Heart left ventricle (tissue), 16 donors: ENCODE data around the gene MORC1. TPM values are rescaled to one million over a fixed set of nuclear protein-coding genes. Genes with fewer than 3 reads are reported as not detected.

Experiments used
- ATAC-seq, 4 donors: fragments of 200-7000 bp; cut with Tn5 transposase; one replicate each; pipeline ENCODE4 v1.9.1; 2020 to 2022; ENCODE audit warnings: moderate library complexity in 4 of 4, mild to moderate bottlenecking in 3 of 4, moderate number of reproducible peaks in 1 of 4
- DNase-seq, 5 donors: peaks; one replicate each; pipeline ENCODE4 v3.0.0-alpha.2; 2020
- H3K27ac ChIP-seq, 12 donors: fragments of 200-600 bp; sonication (generic) in 4 of 12; one replicate each; pipeline versions ENCODE4 v1.5.0 to v1.8.0; 2016 to 2022; ENCODE audit warnings: mild to moderate bottlenecking in 2 of 12
- H3K27me3 ChIP-seq, 9 donors: fragments of 200-600 bp; sonication (generic) in 2 of 9; one replicate each; pipeline versions ENCODE4 v1.5.1 to v1.8.0; 2016 to 2022; ENCODE audit warnings: mild to moderate bottlenecking in 3 of 9
- H3K36me3 ChIP-seq, 9 donors: fragments of 200-600 bp; sonication (generic) in 2 of 9; one replicate each; pipeline versions ENCODE4 v1.5.0 to v1.8.0; 2018 to 2022; ENCODE audit warnings: mild to moderate bottlenecking in 2 of 9
- H3K4me1 ChIP-seq, 12 donors: fragments of 200-600 bp; sonication (generic) in 4 of 12; one replicate each; pipeline versions ENCODE4 v1.5.0 to v1.8.0; 2016 to 2022; ENCODE audit warnings: mild to moderate bottlenecking in 3 of 12
- H3K4me3 ChIP-seq, 12 donors: fragments of 200-600 bp; sonication (generic) in 4 of 12; one replicate each; pipeline versions ENCODE4 v1.5.0 to v1.8.0; 2017 to 2022; ENCODE audit warnings: mild to moderate bottlenecking in 9 of 12, moderate library complexity in 4 of 12
- H3K9me3 ChIP-seq, 12 donors: fragments of 200-600 bp; sonication (generic) in 4 of 12; one replicate each; pipeline versions ENCODE4 v1.5.0 to v1.8.0; 2016 to 2022; ENCODE audit warnings: mild to moderate bottlenecking in 1 of 12
- CTCF ChIP-seq, 12 donors: fragments of 200-600 bp; sonication (generic) in 4 of 12; IDR thresholded peaks; one replicate each; pipeline versions ENCODE4 v1.5.0 to v1.8.0; 2018 to 2022; ENCODE audit warnings: antibody characterized with exemption in 12 of 12, mild to moderate bottlenecking in 5 of 12
- POLR2A ChIP-seq, 2 donors: fragments of 450-650 bp; IDR thresholded peaks; one replicate each; pipeline ENCODE4 v1.6.1; 2017; ENCODE audit warnings: antibody characterized with exemption in 2 of 2, mild to moderate bottlenecking in 2 of 2, moderate library complexity in 2 of 2
- WGBS, 4 donors: extraction: QIAGEN DNeasy Blood & Tissue Kit in 2 of 4; methylation state at CpG; one replicate each; pipeline versions ENCODE4 v1.1.5 to v1.1.7; 2013 to 2018; 5-methylcytosine and 5-hydroxymethylcytosine counted together
- intact Hi-C, 10 donors: fragments of 100-400 bp; cut with DNase I; formaldehyde crosslinking; loops; one replicate each; pipeline versions ENCODE4 v1.11.1 to v1.14.2; 2022
- polyA plus RNA-seq, 2 donors: library from polyadenylated mRNA; stranded (reverse); fragments of 200-250 nt; gene quantifications; one replicate each; pipeline ENCODE4 v1.2.3, GENCODE V29; 2013
- total RNA-seq, 9 donors: library from RNA; depleted of rRNA in 2 of 9; stranded (reverse); fragments of >200 nt in 2 of 9; fragmentation: NEBNext Ultra II Directional in 3 of 9; extraction: Animal tissue kit (Norgen Biotek cat#: 25700) in 3 of 9; gene quantifications; one replicate each; pipeline versions ENCODE4 v1.1.0 to v1.2.4, GENCODE V29; 2016 to 2023
- donor health status: ischemic (EF 13 %, LVEDD 7.1; RV severe dilation, severe dysfunction).
- donor health status: healthy with polysubstance abuse.
- donor health status: DM: no; HTN: yes; CAD: no.
- donor health status: DM: no; HTN: no; CAD: no.
- donor health status: ischemic (EF 25% LVEDD 6.9; RV normal size, moderate dysfunction).
- donor health status: ischemic (EF 25% LVEDD 5.7; RV mildly dilated, moderate dysfunction).
- donor health status: healthy.
- donor health status: DM: yes; HTN: yes; CAD: no.
- donor health status: ischemic (EF 35%, LVEDD 5.7; RV mildly dilated, moderate dysfunction).
- donor health status: nonischemic (EF 11% LVEDD 7.7; RV severe dilation, severe dysfunction).
- donor health status: DM: yes; HTN: yes; CAD: no.
- donor health status: PGD.
- donor health status: ischemic (EF 29% LVEDD 5.4; RV normal size, mild dysfunction).
- donor health status: nonischemic (EF 23%, LVEDD 6.1; RV moderate dilation, normal function).

MORC1 gene
- total and polyA plus RNA-seq, 11 donors = not detected

DNA sequence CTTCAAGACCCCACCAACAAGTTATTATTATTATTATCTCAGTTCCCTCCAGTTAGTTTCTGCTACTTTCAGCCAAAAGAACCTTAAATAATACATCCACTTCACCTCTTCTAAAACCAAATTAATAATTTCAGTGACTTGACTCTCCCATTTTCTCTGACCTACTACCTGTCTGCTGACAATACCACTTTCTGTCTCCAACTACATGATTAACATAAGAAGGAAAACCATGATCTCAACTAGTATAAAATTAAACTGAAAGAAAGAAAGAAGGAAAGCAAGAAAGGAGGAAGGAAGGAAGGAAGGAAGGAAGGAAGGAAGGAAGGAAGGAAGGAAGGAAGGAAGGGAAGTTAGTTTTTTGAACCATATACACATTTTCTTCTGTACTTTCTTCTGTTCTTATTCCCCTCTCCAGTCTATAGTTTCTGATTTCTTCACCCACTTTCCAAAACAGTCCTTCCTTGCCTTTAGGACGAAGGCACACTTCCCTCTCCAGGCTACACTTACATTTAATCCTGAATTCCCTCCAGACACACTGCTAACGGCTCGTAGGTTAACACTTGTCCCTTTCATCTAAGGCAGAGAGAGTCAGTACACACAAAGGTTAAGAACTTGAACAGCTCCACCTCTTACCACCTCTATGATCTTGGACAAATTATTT, 84.8 kb downstream of the MORC1 start:
- intact Hi-C loops = no loop called here
- TF ChIP-seq CTCF (IDR thresholded peaks at IDR 0.05) = no peak
- TF ChIP-seq POLR2A (IDR thresholded peaks at IDR 0.05) = no peak
- Histone ChIP-seq H3K36me3 (no peaks in the 10 kb centered on the region), H3K27me3 (no peaks in the 10 kb centered on the region), H3K4me3 (no peak overlapping the region), H3K27ac (no peak overlapping the region), H3K4me1 (no peaks in the 10 kb centered on the region), H3K9me3 (no peaks in the 10 kb centered on the region)
- DNase-seq = no peak
- no peak for ATAC-seq
- 44 to 63% (median 54%) methylated on average over 3 of the region's 3 CpGs for WGBS, 4 donors

- intact Hi-C loops = loop anchor here in 4 of 10 donors (5.0 to 10.0 kb wide), 3 partner anchors 54 to 366 kb away; no protein-coding TSS in a partner anchor
- Histone ChIP-seq H3K4me3 (no peak overlapping the region), H3K36me3 (no peaks in the 10 kb centered on the region), H3K27me3 (no peaks in the 10 kb centered on the region), H3K4me1 (no peaks in the 10 kb centered on the region), H3K27ac (no peak overlapping the region), H3K9me3 (no peaks in the 10 kb centered on the region)
- WGBS, 4 donors = 72 to 88% (median 84%) methylated on average over 7 of the region's 7 CpGs
- ATAC-seq = no peak
- no peak for DNase-seq
- TF ChIP-seq CTCF (IDR thresholded peaks at IDR 0.05) (no peak), POLR2A (IDR thresholded peaks at IDR 0.05) (no peak)
Measured at GRCh38 chr3:109028753-109029152, 89.2 kb downstream of the MORC1 start.

DNA sequence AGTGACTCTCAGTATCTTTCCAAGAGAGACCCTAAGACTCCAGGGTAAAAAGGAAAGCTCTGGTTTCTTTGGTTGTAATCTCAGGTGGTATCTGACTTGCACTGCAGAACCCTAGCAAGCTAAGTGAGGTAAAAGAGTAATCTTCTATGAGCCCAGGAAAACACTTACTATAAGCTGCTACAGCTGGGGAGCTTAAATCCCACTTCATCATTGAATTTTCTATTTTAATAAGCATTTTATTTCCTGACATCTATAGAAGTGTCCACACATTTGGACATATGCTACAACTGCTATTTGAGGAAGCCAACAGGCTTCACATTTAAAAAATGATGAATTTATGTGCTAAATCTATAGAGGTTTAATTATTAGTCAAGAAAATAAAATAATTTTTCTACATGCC, 91.1 kb downstream of the MORC1 start:
- no peak for ATAC-seq
- intact Hi-C loops = loop anchor here in 4 of 10 donors (5.0 to 10.0 kb wide), 3 partner anchors 55 to 368 kb away; no protein-coding TSS in a partner anchor
- no peak for DNase-seq
- Histone ChIP-seq H3K27me3 (no peaks in the 10 kb centered on the region), H3K9me3 (no peaks in the 10 kb centered on the region), H3K36me3 (no peaks in the 10 kb centered on the region), H3K4me3 (no peak overlapping the region), H3K27ac (no peak overlapping the region), H3K4me1 (no peaks in the 10 kb centered on the region)
- TF ChIP-seq CTCF (IDR thresholded peaks at IDR 0.05) = no peak
- no peak for TF ChIP-seq POLR2A (IDR thresholded peaks at IDR 0.05)

DNA sequence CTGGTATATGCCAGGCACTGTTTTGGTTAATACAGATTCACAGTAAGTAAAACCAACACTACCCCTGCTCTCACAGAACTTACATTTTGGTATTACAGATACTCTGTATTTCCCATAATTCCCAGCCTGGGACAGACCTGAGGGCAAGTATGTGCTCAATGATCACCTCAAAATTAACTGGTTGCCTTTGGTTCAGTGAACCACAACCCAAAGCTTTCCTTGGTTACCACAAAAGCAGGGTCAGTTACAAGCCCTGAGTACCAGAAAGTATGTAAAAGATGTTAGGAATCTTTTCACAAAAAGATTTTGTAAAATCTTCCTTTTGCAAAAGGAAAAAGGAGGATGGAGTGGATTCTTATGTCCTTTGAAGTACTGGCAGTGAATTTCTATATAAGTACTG, 92.0 kb downstream of the MORC1 start:
- intact Hi-C loops = loop anchor here in 4 of 10 donors (5.0 to 10.0 kb wide), 3 partner anchors 56 to 369 kb away; no protein-coding TSS in a partner anchor
- H3K9me3 ChIP-seq = no peaks in the 10 kb centered on the region
- H3K27me3 ChIP-seq = no peaks in the 10 kb centered on the region
- H3K27ac ChIP-seq = no peak overlapping the region
- H3K4me3 ChIP-seq = no peak overlapping the region
- H3K36me3 ChIP-seq = no peaks in the 10 kb centered on the region
- DNase-seq (no peak), ATAC-seq (no peak)
- H3K4me1 ChIP-seq = no peaks in the 10 kb centered on the region
- no peak for TF ChIP-seq POLR2A (IDR thresholded peaks at IDR 0.05)
- TF ChIP-seq CTCF (IDR thresholded peaks at IDR 0.05) = no peak
